HG03064 (cell line): Measurements from ENCODE around the gene C8G.

Source experiments
- ATAC-seq: cut with Tn5 transposase; IDR thresholded peaks from one replicate; pipeline ENCODE4 v1.9.1; 2021; ENCODE audit warnings: low read depth; ENCODE audit not compliant: unreplicated experiment

The C8G gene

DNA sequence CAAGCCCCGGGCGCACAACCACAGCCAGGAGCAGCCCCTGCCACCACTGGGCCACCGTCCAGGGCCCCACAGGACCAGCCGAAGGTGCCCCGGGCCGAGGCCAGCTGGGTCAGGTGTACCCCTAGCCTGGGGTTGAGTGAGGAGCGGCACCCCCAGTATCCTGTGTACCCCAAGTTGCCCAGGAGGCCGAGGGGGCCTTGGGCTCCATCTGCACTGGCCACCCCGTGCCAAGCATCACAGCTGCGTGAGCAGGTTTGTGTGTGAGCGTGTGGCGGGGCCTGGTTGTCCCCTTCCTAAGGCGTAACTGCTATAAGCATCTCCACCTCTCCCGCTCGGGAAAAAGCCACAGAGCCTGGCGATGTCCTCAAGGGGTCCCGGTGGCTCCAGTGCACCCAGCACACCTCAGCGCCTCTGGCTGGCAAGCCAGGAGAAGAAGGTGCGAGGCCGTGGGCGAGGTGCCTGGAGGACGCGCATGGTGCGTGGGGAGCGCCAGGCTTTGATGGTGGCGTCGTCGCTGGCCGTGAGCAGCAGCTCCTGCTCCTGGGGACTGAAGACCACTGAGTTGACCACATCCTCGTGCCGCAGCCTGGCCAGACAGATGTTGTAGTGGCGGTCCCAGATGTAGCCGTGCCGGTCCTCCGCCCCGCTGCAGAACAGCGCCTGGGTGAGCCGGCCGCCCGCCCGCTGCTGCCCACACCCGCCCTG lies 4.4 kb upstream of the C8G start:
- no peak for ATAC-seq

GRCh38 chr9:136941231-136942111 lies 3.6 kb upstream of the C8G start:
- ATAC-seq = no peak

DNA sequence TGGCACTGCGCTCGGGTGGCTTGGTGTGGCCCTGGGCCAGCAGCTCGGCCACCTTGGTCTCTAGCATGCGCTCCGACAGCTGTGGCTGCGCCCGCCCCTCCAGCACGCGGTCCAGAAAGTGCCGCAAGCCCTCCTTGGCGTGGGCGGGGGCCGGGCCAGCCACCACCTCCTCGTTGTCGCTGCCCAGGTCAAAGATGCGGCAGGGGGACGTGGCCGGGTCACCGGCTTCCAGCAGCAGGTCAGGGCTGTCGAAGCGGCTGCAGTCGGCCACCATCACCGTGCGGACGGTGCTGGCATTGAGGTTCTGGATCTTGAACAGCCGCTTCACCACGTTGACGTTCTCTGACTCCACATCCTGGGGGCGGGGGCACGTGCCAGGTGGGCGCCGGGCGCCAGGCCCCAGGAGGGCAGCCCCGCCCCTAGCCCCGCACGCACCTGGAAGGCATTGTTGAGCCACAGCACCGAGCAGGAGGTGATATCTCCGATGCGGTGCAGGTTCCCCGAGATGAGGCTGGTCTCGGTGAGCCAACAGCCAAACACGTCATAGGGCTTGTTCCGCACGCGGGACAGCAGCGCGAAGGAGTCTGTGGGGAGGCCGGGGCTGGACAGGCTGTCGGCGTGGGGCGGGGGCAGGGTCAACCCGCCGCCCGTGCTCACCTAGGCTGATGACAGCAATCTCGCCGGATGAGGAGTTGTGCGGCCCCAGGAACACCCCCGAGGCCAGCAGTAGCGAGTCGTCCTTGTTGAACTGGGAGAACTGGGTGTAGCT lies 2.7 kb upstream of the C8G start:
- no peak for ATAC-seq

GRCh38 chr9:136942881-136943230 lies 2.2 kb upstream of the C8G start:
- ATAC-seq = no peak

- peak; percentile 8 for ATAC-seq
Measured at GRCh38 chr9:136943291-136944211, 1.5 kb upstream of the C8G start.

- ATAC-seq = no peak
Measured at GRCh38 chr9:136944212-136944518, 878 bp upstream of the C8G start.

- no peak for ATAC-seq
Measured at GRCh38 chr9:136945333-136946227, 537 bp downstream of the C8G start.

GRCh38 chr9:136946228-136947027 lies 1.4 kb downstream of the C8G start:
- no peak for ATAC-seq

GRCh38 chr9:136947028-136947891 lies 2.2 kb downstream of the C8G start:
- no peak for ATAC-seq

DNA sequence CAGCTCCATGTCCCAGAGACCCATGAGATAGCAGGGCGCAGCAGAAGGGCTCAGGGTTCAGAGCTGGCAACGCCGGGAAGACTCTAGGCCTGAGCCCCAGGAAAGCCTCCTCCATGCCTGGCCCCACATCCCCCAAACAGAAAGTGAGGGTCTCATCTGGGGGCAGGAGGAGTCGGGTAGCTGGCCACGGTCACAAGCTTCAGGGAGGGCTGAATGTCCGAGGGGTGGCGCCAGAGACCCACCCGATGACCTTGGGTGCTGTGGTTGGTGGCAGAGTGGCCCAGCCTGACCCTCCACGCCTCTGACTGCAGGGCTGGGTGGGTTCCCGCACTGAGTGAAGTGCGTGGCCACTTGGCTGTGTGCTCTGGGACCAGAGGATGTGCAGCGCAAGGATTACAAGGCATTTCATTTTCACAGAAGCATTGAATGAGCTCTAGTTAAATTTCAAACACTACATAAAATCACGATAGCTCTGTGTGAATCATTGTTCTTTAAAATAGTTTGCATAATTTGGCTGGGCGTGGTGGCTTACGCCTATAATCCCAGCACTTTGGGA lies 3.0 kb downstream of the C8G start:
- ATAC-seq = no peak

GRCh38 chr9:136949239-136949816 lies 4.3 kb downstream of the C8G start:
- ATAC-seq = no peak

DNA sequence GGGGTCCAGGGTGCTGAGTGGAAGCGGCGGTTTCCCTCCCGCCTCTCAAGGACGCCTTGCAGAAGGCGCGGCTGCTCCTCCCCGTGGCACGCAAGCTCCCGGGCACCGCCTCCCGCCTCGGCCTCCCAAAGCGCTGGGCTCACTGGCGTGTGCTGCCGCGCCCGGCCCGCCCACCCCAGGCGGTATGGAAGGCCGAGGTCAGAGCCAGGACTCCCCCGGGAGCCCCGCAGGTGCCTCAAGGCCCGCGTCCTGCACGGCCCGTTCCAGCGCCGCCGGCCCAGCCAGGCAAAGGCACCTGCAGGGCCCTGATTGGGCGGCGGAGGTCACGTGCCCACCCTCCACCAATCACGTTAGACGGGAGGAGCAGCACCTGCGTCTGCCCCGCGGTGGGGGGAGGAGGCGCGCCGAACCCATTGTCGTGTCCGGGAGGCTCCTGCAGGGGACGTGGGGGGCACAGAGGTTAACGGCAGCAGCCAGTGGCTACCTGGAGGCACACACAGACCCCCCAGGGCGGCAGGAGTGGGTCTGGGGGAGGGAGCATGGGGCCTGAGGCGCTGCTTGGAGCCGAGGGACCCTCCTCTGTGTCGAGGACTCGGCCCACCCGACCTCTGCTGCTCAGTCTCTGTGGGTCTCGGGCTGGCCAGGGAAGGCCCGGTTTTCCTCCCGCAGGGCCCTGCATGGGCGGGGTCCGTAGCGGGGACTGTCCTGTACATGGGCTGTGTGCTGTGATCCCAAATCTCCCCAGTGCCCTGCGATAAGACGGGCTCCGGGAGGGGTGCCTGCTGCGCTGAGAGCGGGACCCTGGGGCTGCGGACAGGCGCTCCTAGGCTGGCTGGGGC lies 5.0 kb downstream of the C8G start:
- ATAC-seq = peak; percentile 54

- ATAC-seq = no peak
Measured at GRCh38 chr9:136950656-136951276, 5.7 kb downstream of the C8G start.

DNA sequence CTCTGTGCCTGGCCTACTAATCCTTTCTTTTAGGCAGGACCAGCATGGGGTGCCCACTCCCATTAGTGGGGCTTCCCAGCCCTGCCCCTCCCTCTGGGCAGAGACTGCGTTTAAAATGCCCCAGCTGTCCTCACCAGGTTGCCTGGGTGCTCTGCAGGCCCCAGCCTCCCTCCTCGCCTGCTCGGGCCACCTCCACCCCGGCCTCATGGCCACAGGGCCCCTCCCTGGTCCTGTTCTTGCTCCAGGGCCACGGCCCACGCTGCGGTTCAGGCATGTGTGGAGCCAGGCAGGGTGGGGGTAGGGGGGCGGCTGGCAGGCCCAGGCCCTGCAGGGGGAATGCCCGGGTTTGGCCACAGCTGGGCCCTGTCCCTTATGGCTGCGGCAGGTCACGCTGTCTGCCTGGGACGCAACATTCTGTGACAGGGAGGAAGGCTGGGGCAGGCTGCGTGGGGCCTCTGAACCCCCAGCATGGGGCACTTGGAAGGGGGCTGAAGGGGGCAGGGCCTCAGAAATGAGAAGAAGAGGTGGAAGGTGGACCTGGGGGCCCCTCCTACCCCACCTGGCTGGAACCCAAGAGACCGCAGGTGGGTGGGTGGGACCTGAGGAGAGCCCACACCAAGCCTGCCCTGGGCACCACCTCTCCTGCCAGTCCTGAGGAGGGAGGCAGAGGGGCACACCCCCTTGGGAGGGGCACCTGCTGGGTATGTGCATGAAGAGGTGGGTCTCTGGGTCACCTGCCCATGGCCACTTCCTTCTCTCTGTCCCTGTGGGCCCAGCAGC lies 6.7 kb downstream of the C8G start, which contains the start of gene LCN12:
LCN12 (plus strand) TSS at position 733 of the 780 bp plus-strand sequence. CDS start 55 bp downstream, outside the sequence.
- no peak for ATAC-seq

DNA sequence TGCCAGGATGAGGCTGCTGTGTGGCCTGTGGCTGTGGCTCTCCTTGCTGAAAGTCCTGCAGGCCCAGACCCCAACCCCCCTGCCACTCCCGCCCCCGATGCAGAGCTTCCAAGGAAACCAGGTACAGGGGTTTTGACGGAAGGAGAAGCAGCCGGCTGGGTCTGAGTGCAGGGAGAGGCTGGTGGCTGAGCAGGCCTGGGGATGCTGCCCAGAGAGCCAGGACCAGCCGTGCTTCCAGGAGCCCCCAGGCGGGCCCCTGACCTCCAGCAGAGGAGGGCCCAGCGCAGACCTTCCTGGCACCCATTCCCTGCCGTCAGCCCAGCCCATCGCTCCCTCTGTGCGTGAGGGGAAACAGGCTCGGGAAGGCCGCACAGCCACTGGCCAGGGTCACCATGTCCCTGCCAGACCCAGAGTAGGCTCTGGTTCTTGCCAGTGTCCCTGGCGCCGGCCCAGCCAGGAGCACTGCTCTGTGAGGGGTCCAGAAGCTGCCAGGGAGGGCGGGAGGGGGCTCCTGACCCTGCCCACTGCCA lies 7.3 kb downstream of the C8G start:
- no peak for ATAC-seq
